T-helper 1 cell treated with Interleukin-12 subunit alpha and Interleukin-12 subunit beta and Interleukin-4 antibody, amounts not matched to agents 30 μg/mL and 1 μg/mL, for 36 hours (primary cell): ENCODE results near the gene PARD6G.
"Not testable (repeated sequence)": the region's sequence is repeated elsewhere in the genome, so short reads cannot be mapped to it uniquely, and the experiment has no call there.

Experiments used
- H3K27ac Mint-ChIP-seq: one replicate; pipeline ENCODE4 v1.8.0; 2021; ENCODE audit warnings: mild to moderate bottlenecking, mixed read lengths
- H3K27me3 Mint-ChIP-seq: one replicate; pipeline ENCODE4 v1.8.0; 2021; ENCODE audit warnings: low read depth, mixed read lengths
- H3K36me3 Mint-ChIP-seq: one replicate; pipeline ENCODE4 v1.8.0; 2021; ENCODE audit warnings: low read depth, mixed read lengths
- H3K4me1 Mint-ChIP-seq: one replicate; pipeline ENCODE4 v1.8.0; 2021; ENCODE audit warnings: low read depth, mixed read lengths
- H3K4me3 Mint-ChIP-seq: one replicate; pipeline ENCODE4 v1.8.0; 2021; ENCODE audit warnings: mild to moderate bottlenecking, moderate library complexity, mixed read lengths
- H3K9me3 Mint-ChIP-seq: one replicate; pipeline ENCODE4 v1.8.0; 2021; ENCODE audit warnings: mixed read lengths

Gene PARD6G

GRCh38 chr18:80232030-80232429 lies 15.3 kb downstream of the PARD6G start:
- no peaks in the 10 kb centered on the region for H3K4me1 Mint-ChIP-seq
- no peaks in the 10 kb centered on the region for H3K36me3 Mint-ChIP-seq
- no peaks in the 10 kb centered on the region for H3K9me3 Mint-ChIP-seq
- H3K27me3 Mint-ChIP-seq = peaks cover 8% of the 10 kb centered on the region
- no peak overlapping the region for H3K4me3 Mint-ChIP-seq
- no peak overlapping the region for H3K27ac Mint-ChIP-seq

GRCh38 chr18:80231616-80232015 lies 15.7 kb downstream of the PARD6G start:
- Mint-ChIP-seq H3K9me3 (no peaks in the 10 kb centered on the region), H3K27ac (no peak overlapping the region), H3K27me3 (peaks cover 5% of the 10 kb centered on the region), H3K36me3 (no peaks in the 10 kb centered on the region), H3K4me3 (no peak overlapping the region), H3K4me1 (no peaks in the 10 kb centered on the region)

GRCh38 chr18:80231151-80231550 lies 16.2 kb downstream of the PARD6G start:
- H3K4me1 Mint-ChIP-seq = no peaks in the 10 kb centered on the region
- H3K4me3 Mint-ChIP-seq = no peak overlapping the region
- no peak overlapping the region for H3K27ac Mint-ChIP-seq
- no peaks in the 10 kb centered on the region for H3K9me3 Mint-ChIP-seq
- H3K27me3 Mint-ChIP-seq = peaks cover under 1% of the 10 kb centered on the region
- no peaks in the 10 kb centered on the region for H3K36me3 Mint-ChIP-seq

- Mint-ChIP-seq H3K27ac (no peak overlapping the region), H3K4me3 (no peak overlapping the region), H3K36me3 (no peaks in the 10 kb centered on the region), H3K27me3 (no peaks in the 10 kb centered on the region), H3K9me3 (no peaks in the 10 kb centered on the region), H3K4me1 (no peaks in the 10 kb centered on the region)
Observed at GRCh38 chr18:80229766-80230745, 17.3 kb downstream of the PARD6G start.

- no peaks in the 10 kb centered on the region for H3K4me1 Mint-ChIP-seq
- H3K4me3 Mint-ChIP-seq = no peak overlapping the region
- no peaks in the 10 kb centered on the region for H3K27me3 Mint-ChIP-seq
- H3K9me3 Mint-ChIP-seq = no peaks in the 10 kb centered on the region
- H3K36me3 Mint-ChIP-seq = no peaks in the 10 kb centered on the region
- no peak overlapping the region for H3K27ac Mint-ChIP-seq
Observed at GRCh38 chr18:80229363-80229762, 18.0 kb downstream of the PARD6G start.

- Mint-ChIP-seq H3K27ac (no peak overlapping the region), H3K4me1 (no peaks in the 10 kb centered on the region)
Observed at GRCh38 chr18:80228051-80228848, 19.1 kb downstream of the PARD6G start.

GRCh38 chr18:80227472-80227871 lies 19.8 kb downstream of the PARD6G start:
- Mint-ChIP-seq H3K36me3 (no peaks in the 10 kb centered on the region), H3K9me3 (no peaks in the 10 kb centered on the region), H3K27ac (no peak overlapping the region), H3K4me1 (no peaks in the 10 kb centered on the region), H3K4me3 (no peak overlapping the region), H3K27me3 (no peaks in the 10 kb centered on the region)

More at GRCh38 chr18:80228051-80228848, 19.1 kb downstream of the PARD6G start:
- H3K36me3 Mint-ChIP-seq = no peaks in the 10 kb centered on the region
- no peaks in the 10 kb centered on the region for H3K9me3 Mint-ChIP-seq
- H3K4me3 Mint-ChIP-seq = no peak overlapping the region
- no peaks in the 10 kb centered on the region for H3K27me3 Mint-ChIP-seq

- no peaks in the 10 kb centered on the region for H3K4me1 Mint-ChIP-seq
- H3K9me3 Mint-ChIP-seq = peaks cover 3% of the 10 kb centered on the region
- H3K27me3 Mint-ChIP-seq = peaks cover 10% of the 10 kb centered on the region
- no peaks in the 10 kb centered on the region for H3K36me3 Mint-ChIP-seq
- no peak overlapping the region for H3K4me3 Mint-ChIP-seq
- H3K27ac Mint-ChIP-seq = no peak overlapping the region
Observed at GRCh38 chr18:80225685-80226084, 21.6 kb downstream of the PARD6G start.

- Mint-ChIP-seq H3K27me3 (peaks cover 14% of the 10 kb centered on the region), H3K4me3 (no peak overlapping the region), H3K4me1 (no peaks in the 10 kb centered on the region), H3K27ac (no peak overlapping the region), H3K36me3 (no peaks in the 10 kb centered on the region), H3K9me3 (peaks cover 3% of the 10 kb centered on the region)
Observed at GRCh38 chr18:80223581-80224148, 23.6 kb downstream of the PARD6G start.

GRCh38 chr18:80219488-80219887 lies 27.8 kb downstream of the PARD6G start:
- H3K27me3 Mint-ChIP-seq = peaks cover 29% of the 10 kb centered on the region
- not testable (repeated sequence) for H3K4me1 Mint-ChIP-seq, H3K4me3 Mint-ChIP-seq, H3K27ac Mint-ChIP-seq, H3K9me3 Mint-ChIP-seq, H3K36me3 Mint-ChIP-seq

- Mint-ChIP-seq H3K4me1 (no peaks in the 10 kb centered on the region), H3K4me3 (no peak overlapping the region), H3K36me3 (peaks cover 2% of the 10 kb centered on the region), H3K27me3 (peaks cover 32% of the 10 kb centered on the region), H3K9me3 (peaks cover 7% of the 10 kb centered on the region), H3K27ac (no peak overlapping the region)
Observed at GRCh38 chr18:80218341-80219227, 28.7 kb downstream of the PARD6G start.

GRCh38 chr18:80213182-80213581 lies 34.1 kb downstream of the PARD6G start:
- Mint-ChIP-seq H3K27ac (no peak overlapping the region), H3K27me3 (peaks cover 24% of the 10 kb centered on the region), H3K9me3 (peaks cover 7% of the 10 kb centered on the region), H3K36me3 (peaks cover 2% of the 10 kb centered on the region), H3K4me3 (no peak overlapping the region), H3K4me1 (peaks cover 2% of the 10 kb centered on the region)

GRCh38 chr18:80210312-80211083 lies 36.8 kb downstream of the PARD6G start:
- Mint-ChIP-seq H3K4me1 (peaks cover 2% of the 10 kb centered on the region), H3K4me3 (no peak overlapping the region), H3K36me3 (peaks cover 2% of the 10 kb centered on the region), H3K27ac (no peak overlapping the region), H3K27me3 (peaks cover 19% of the 10 kb centered on the region), H3K9me3 (peaks cover 7% of the 10 kb centered on the region)
